Stimulated activated naive CD8-positive, alpha-beta T cell treated with anti-CD3 and anti-CD28 coated beads, Interleukin-15, Interleukin-2, amounts not matched to agents 100 U/mL and 50 U/mL, for 24 hours (primary cell): Measurements from ENCODE around the gene C19orf81.

Experiments
- ATAC-seq: fragments of 150-1000 bp; cut with Tn5 transposase; one replicate; pipeline ENCODE4 v1.10.0; 2021
- DNase-seq: peaks from one replicate; pipeline ENCODE4 v3.0.0; 2021

C19orf81 gene

GRCh38 chr19:50658441-50659317 lies 9.4 kb downstream of the C19orf81 start:
- ATAC-seq (peak; percentile 51), DNase-seq (peak; percentile 85)

- ATAC-seq = no peak
- DNase-seq = no peak
These were observed 10.3 kb downstream of the C19orf81 start for GRCh38 chr19:50659318-50660087.

- DNase-seq (no peak), ATAC-seq (no peak)
These were observed 10.8 kb downstream of the C19orf81 start for GRCh38 chr19:50660088-50660366.

GRCh38 chr19:50661023-50661422 lies 11.8 kb downstream of the C19orf81 start:
- no peak for ATAC-seq
- no peak for DNase-seq

- no peak for DNase-seq
- no peak for ATAC-seq
These were observed 12.8 kb downstream of the C19orf81 start for GRCh38 chr19:50661766-50662650.

- DNase-seq = no peak
- no peak for ATAC-seq
These were observed 13.6 kb downstream of the C19orf81 start for GRCh38 chr19:50662651-50663481.

- ATAC-seq (no peak), DNase-seq (no peak)
These were observed 14.2 kb downstream of the C19orf81 start for GRCh38 chr19:50663482-50663790.

- DNase-seq (no peak), ATAC-seq (no peak)
These were observed 15.0 kb downstream of the C19orf81 start for GRCh38 chr19:50664204-50664603.

- no peak for ATAC-seq
These were observed 17.3 kb downstream of the C19orf81 start for GRCh38 chr19:50666346-50667176.

GRCh38 chr19:50667177-50667758 lies 18.0 kb downstream of the C19orf81 start:
- DNase-seq = no peak
- ATAC-seq = no peak

More at GRCh38 chr19:50666346-50667176, 17.3 kb downstream of the C19orf81 start:
- DNase-seq = no peak

- ATAC-seq (no peak), DNase-seq (no peak)
These were observed 18.6 kb downstream of the C19orf81 start for GRCh38 chr19:50667759-50668231.

- DNase-seq = no peak
These were observed 19.2 kb downstream of the C19orf81 start for GRCh38 chr19:50668416-50668815.

GRCh38 chr19:50668879-50669278 lies 19.6 kb downstream of the C19orf81 start:
- no peak for ATAC-seq
- no peak for DNase-seq

More at GRCh38 chr19:50668416-50668815, 19.2 kb downstream of the C19orf81 start:
- no peak for ATAC-seq

GRCh38 chr19:50669302-50670101 lies 20.3 kb downstream of the C19orf81 start:
- DNase-seq = peak; percentile 62
- no peak for ATAC-seq

GRCh38 chr19:50670102-50670380 lies 20.8 kb downstream of the C19orf81 start:
- no peak for ATAC-seq

GRCh38 chr19:50673118-50673517 lies 23.9 kb downstream of the C19orf81 start:
- ATAC-seq (no peak), DNase-seq (no peak)

More at GRCh38 chr19:50670102-50670380, 20.8 kb downstream of the C19orf81 start:
- no peak for DNase-seq

- no peak for ATAC-seq
These were observed 27.5 kb downstream of the C19orf81 start for GRCh38 chr19:50676625-50677197.

GRCh38 chr19:50677636-50678035 lies 28.4 kb downstream of the C19orf81 start:
- no peak for DNase-seq
- ATAC-seq = no peak

More at GRCh38 chr19:50676625-50677197, 27.5 kb downstream of the C19orf81 start:
- no peak for DNase-seq

- no peak for DNase-seq
- ATAC-seq = no peak
These were observed 29.1 kb downstream of the C19orf81 start for GRCh38 chr19:50678323-50678722.
